Peyer's patch (tissue), 4 donors: Measurements from ENCODE around the gene ATP5ME.

Experiments used
- CTCF ChIP-seq, 6 experiments: fragments of 450-650 bp in 4 of 6; fragments of 200-600 bp in 2 of 6; sonication (generic) in 1 of 6; IDR thresholded peaks; one replicate each; pipeline ENCODE4 v1.5.1; 2017 to 2019; ENCODE audit warnings: antibody characterized with exemption in 6 of 6, mild to moderate bottlenecking in 3 of 6, moderate library complexity in 1 of 6
- POLR2A ChIP-seq, 2 donors: fragments of 450-650 bp; IDR thresholded peaks; one replicate each; pipeline ENCODE4 v1.5.1; 2017; ENCODE audit warnings: antibody characterized with exemption in 2 of 2, mild to moderate bottlenecking in 2 of 2, moderate library complexity in 2 of 2

- TF ChIP-seq POLR2A (IDR thresholded peaks at IDR 0.05), result no peak
- TF ChIP-seq CTCF (IDR thresholded peaks at IDR 0.05), result no peak
Measured at GRCh38 chr4:632196-632790, 41.8 kb downstream of the ATP5ME start.
